Right atrium auricular region (tissue), 2 donors: ENCODE data around the gene ZC3H12D. TPM values are rescaled to one million over a fixed set of nuclear protein-coding genes. Genes with fewer than 3 reads are reported as not detected.
"Not testable (repeated sequence)": the region's sequence is repeated elsewhere in the genome, so short reads cannot be mapped to it uniquely, and the experiment has no call there.

Experiments used
- DNase-seq: peaks from one replicate; pipeline ENCODE4 v3.0.0-alpha.2; 2019; ENCODE audit warnings: low spot score
- H3K27ac ChIP-seq, 2 donors: fragments of 200-600 bp; sonication (generic); 1 replicate in 1 of 2; 2 replicates in 1 of 2; pipeline ENCODE4 v1.5.1; 2016 to 2019
- H3K27me3 ChIP-seq, 2 donors: fragments of 200-600 bp; sonication (generic); one replicate each; pipeline versions ENCODE4 v1.5.1 to v1.6.0; 2017 to 2019
- H3K36me3 ChIP-seq: fragments of 200-600 bp; sonication (generic); one replicate; pipeline ENCODE4 v1.5.1; 2016
- H3K4me1 ChIP-seq, 2 donors: fragments of 200-600 bp; sonication (generic); one replicate each; pipeline versions ENCODE4 v1.5.1 to v1.6.0; 2017 to 2019
- H3K4me3 ChIP-seq, 2 donors: fragments of 200-600 bp; sonication (generic); 1 replicate in 1 of 2; 2 replicates in 1 of 2; pipeline ENCODE4 v1.5.1; 2017 to 2019; ENCODE audit warnings: mild to moderate bottlenecking in 1 of 2, moderate library complexity in 1 of 2
- H3K9me3 ChIP-seq, 2 donors: fragments of 200-600 bp; sonication (generic); one replicate each; pipeline ENCODE4 v1.5.1; 2019
- CTCF ChIP-seq, 2 donors: fragments of 200-600 bp; sonication (generic); IDR thresholded peaks; one replicate each; pipeline ENCODE4 v1.5.1; 2019; ENCODE audit warnings: antibody characterized with exemption in 2 of 2
- total RNA-seq, 2 donors: library from RNA; depleted of rRNA; stranded (reverse); fragments of >200 nt; gene quantifications; one replicate each; pipeline ENCODE4 v1.1.0, GENCODE V29; 2016

Gene ZC3H12D
- total RNA-seq, 2 donors from 2014 or later = 0.30 to 1.3 TPM

DNA sequence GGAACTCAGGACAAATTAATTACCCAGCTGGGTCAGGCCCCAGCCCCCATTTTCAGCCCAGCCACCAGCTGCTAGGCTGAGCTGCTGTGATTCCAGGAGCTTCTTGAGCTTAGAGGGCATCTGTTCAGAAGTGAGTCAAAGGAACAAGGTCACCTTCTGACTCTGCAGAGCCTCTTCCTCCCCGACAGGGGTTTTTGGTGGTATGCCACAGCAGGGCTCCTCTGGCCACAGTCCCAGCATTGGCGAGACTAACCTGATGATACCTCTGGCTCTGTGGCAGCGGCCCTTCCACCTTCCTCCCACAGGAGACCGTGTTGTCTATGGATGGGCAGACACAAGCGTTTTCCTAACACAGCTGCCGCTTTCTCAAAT lies 39.7 kb downstream of the ZC3H12D start:
- Histone ChIP-seq H3K4me3 (no peak overlapping the region), H3K9me3 (no peaks in the 10 kb centered on the region), H3K27me3 (no peaks in the 10 kb centered on the region)

DNA sequence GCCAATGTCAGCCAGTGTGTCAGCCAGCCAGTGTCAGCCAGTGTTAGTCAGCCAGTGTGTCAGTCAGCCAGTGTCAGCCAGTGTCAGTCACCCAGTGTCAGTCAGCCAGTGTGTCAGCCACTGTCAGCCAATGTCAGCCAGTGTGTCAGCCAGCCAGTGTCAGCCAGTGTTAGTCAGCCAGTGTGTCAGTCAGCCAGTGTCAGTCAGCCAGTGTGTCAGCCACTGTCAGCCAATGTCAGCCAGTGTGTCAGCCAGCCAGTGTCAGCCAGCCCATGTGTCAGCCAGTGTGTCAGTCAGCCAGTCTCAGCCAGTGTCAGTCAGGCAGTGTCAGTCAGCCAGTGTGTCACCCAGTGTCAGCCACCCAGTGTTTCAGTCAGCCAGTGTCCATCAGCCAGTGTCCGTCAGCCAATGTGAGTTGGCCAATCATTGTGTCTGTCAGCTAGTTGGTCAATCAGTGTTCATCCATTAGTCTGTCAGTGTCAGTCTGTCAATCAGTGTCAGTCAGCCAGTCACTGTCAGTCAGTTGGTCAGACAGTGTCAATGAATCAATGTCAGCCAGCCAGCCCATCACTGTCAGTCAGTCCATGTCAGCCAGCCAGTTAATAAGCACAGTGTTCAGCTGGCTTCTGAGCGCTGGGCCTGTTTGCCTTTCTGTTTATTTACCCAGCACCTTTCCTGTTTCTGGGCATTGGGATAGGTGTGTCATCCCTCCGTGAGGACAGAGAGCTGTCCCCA lies 40.3 kb downstream of the ZC3H12D start:
- H3K4me1 ChIP-seq, H3K36me3 ChIP-seq, H3K27ac ChIP-seq, DNase-seq, H3K27me3 ChIP-seq, H3K9me3 ChIP-seq, H3K4me3 ChIP-seq: not testable (repeated sequence)

More for the DNA sequence above, 39.7 kb downstream of the ZC3H12D start:
- H3K36me3 ChIP-seq = no peaks in the 10 kb centered on the region
- H3K4me1 ChIP-seq = peaks cover 0 to under 1% of the 10 kb centered on the region in 2 donors
- no peak overlapping the region for H3K27ac ChIP-seq
- no peak for TF ChIP-seq CTCF (IDR thresholded peaks at IDR 0.05)
- DNase-seq = no peak

DNA sequence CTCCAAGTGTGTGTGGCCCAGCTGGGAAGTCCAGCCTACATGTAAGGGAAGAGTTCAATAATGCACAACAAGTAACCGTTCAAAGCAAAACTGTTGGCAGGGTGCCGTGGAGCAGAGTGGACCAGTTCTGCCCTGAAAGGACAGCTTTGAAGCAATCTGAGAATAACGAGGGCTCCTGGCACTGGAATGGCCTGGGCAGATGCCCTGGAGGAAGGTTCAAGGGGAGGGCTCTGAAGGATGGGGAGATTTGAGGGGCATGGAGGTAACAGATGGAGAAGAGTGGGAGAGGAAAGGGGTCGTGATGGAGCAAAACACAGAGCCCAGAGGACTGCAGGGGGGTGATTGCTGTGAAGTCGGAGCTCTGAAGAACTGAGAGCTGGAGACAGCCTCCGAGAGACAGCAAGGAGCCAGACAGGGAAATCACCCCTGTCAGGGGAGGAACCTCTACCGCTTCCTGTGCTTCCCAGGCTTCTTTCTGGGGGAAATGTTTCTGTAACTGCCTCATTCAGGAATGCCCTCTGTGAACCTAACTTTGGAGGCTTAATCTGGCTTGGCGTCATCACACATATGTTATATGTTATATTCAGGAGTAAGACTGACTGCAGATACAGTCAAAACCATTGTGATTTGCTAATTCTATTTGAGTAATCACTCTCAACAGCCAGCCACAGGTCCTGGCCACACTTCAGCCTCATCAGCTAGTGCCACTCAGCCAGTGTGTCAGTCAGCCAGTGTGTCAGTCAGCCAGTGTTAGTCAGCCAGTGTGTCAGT lies 41.2 kb downstream of the ZC3H12D start:
- Histone ChIP-seq H3K9me3 (no peaks in the 10 kb centered on the region), H3K36me3 (no peaks in the 10 kb centered on the region), H3K27ac (no peak overlapping the region), H3K4me1 (no peaks in the 10 kb centered on the region), H3K4me3 (no peak overlapping the region), H3K27me3 (no peaks in the 10 kb centered on the region)
- TF ChIP-seq CTCF (IDR thresholded peaks at IDR 0.05) = no peak
- DNase-seq = no peak

- TF ChIP-seq CTCF (IDR thresholded peaks at IDR 0.05) = no peak
- H3K4me1 ChIP-seq = no peaks in the 10 kb centered on the region
- H3K36me3 ChIP-seq = no peaks in the 10 kb centered on the region
- no peak overlapping the region for H3K27ac ChIP-seq
- H3K27me3 ChIP-seq = no peaks in the 10 kb centered on the region
- DNase-seq = no peak
- no peak overlapping the region for H3K4me3 ChIP-seq
- H3K9me3 ChIP-seq = no peaks in the 10 kb centered on the region
Measured at GRCh38 chr6:149441740-149442139, 43.1 kb downstream of the ZC3H12D start.

GRCh38 chr6:149440735-149441671 lies 43.8 kb downstream of the ZC3H12D start:
- Histone ChIP-seq H3K4me3 (no peak overlapping the region), H3K4me1 (no peaks in the 10 kb centered on the region), H3K36me3 (no peaks in the 10 kb centered on the region), H3K27ac (no peak overlapping the region), H3K27me3 (no peaks in the 10 kb centered on the region), H3K9me3 (no peaks in the 10 kb centered on the region)
- no peak for TF ChIP-seq CTCF (IDR thresholded peaks at IDR 0.05)
- DNase-seq = no peak

DNA sequence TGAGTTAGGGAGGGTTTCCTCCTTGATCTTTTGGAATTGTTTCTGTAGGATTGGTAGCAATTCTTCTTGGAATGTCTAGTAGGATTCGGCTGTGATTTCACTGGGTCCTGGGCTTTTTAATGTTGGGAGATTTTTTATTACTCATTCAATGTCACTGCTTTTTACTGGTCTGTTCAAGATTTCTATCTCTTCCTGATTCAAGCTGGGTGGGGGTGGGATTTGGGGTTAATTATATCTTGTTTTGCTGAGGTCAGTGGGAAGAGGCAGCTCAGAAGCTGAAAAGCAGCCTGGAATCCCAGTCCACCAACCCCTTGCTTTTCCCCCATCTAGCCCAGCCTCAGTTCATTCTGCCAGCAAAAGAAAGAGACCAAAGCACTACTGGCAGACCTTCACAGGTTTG lies 45.2 kb downstream of the ZC3H12D start:
- Histone ChIP-seq H3K4me1 (no peaks in the 10 kb centered on the region), H3K36me3 (no peaks in the 10 kb centered on the region), H3K27ac (no peak overlapping the region), H3K9me3 (no peaks in the 10 kb centered on the region), H3K27me3 (no peaks in the 10 kb centered on the region), H3K4me3 (no peak overlapping the region)
- no peak for TF ChIP-seq CTCF (IDR thresholded peaks at IDR 0.05)
- no peak for DNase-seq
